Measurements from ENCODE around the gene SOCS2. TPM values are rescaled to one million over a fixed set of nuclear protein-coding genes. Genes with fewer than 3 reads are reported as not detected.

The SOCS2 gene
- total RNA-seq, 1 donor = 37.6 TPM

DNA sequence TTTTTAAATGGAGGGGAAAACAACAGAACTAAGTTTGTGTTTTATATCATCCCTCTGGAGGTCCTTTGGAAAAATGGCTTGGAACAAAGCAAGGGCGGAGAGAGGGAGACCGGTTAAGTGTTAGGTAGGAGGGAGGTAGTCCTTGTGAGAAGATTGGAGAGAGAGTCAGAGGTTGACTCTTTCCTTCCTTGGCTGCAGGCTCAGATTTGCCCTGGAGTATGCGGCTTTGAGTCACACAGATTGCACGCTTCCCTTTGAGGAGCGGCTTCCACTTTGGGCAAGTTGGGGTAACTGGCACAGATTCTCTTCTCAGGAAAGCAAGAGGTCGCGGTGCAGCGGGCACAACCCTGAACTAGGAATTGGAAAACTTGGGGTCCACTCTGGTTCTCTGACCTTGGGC, 9.9 kb downstream of the SOCS2 start:
- TF ChIP-seq, protein P1, sequence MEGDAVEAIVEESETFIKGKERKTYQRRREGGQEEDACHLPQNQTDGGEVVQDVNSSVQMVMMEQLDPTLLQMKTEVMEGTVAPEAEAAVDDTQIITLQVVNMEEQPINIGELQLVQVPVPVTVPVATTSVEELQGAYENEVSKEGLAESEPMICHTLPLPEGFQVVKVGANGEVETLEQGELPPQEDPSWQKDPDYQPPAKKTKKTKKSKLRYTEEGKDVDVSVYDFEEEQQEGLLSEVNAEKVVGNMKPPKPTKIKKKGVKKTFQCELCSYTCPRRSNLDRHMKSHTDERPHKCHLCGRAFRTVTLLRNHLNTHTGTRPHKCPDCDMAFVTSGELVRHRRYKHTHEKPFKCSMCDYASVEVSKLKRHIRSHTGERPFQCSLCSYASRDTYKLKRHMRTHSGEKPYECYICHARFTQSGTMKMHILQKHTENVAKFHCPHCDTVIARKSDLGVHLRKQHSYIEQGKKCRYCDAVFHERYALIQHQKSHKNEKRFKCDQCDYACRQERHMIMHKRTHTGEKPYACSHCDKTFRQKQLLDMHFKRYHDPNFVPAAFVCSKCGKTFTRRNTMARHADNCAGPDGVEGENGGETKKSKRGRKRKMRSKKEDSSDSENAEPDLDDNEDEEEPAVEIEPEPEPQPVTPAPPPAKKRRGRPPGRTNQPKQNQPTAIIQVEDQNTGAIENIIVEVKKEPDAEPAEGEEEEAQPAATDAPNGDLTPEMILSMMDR (IDR thresholded peaks at IDR 0.05; ENCODE audit: insufficient read depth, low read depth, low read length) = no peak
- H3K4me3 ChIP-seq (ENCODE audit: low read depth, low read length) = no peak overlapping the region
- DNase-seq (ENCODE audit: low read depth) = no peak

DNA sequence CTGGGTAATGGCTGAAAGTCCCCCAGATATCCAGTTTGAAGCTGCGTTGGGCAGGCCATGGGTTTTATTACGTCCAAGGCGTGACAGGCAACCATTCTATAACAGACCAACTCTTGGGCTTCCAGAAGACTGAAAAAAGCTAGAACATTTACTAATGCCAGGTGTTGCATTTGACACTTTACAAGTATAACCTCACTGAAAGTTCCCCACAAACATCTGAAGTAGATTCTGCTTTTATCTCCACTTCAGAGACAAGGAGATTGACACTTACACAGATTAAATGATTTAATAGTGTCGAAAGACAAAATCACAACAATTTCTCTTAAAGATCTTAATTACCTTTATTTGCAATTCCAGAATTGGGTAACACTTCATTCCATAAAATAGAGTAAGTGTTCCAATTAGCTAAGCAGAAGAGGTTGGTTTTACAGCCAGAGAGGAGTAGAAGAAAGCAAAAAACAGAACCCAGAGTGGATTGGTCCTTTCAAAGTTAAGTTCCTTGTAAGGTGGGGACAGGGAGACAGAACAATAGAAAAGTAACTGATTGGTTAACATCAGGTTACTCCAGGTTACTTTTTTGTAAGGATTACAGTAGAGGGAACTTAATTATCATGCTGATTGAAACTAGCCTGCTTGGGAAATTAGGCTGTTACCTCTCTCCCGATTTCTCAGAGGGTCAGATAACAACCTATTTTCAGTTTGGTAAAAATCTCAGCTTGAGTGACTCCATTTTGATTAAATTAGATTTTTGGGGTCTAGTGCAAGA, 11.3 kb downstream of the SOCS2 start:
- TF ChIP-seq, protein P1 (IDR thresholded peaks at IDR 0.05; ENCODE audit: insufficient read depth, low read depth, low read length) = no peak
- no peak for DNase-seq (ENCODE audit: low read depth)
- H3K4me3 ChIP-seq (ENCODE audit: low read depth, low read length) = no peak overlapping the region

DNA sequence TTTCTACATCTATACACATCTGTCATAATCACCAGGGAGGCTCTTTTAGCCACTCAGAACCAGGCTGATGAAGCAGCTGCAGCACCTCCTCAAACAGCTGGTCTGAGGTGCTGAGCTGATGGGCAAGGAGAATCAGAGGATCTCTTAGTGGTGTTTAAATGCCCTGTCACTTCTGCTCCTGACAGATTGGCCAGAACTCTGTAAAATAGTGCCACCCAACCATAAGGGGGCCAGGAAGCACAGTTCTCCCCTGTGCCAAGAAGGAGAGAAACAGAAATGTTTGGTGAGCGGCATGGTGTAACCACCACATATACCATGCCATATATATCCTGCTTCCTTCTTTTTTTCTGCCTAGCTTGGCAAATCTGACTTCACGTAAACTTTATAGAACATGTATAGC, 12.8 kb downstream of the SOCS2 start:
- H3K4me3 ChIP-seq (ENCODE audit: low read depth, low read length) = no peak overlapping the region
- no peak for DNase-seq (ENCODE audit: low read depth)
- TF ChIP-seq, protein P1 (IDR thresholded peaks at IDR 0.05; ENCODE audit: insufficient read depth, low read depth, low read length) = no peak

DNA sequence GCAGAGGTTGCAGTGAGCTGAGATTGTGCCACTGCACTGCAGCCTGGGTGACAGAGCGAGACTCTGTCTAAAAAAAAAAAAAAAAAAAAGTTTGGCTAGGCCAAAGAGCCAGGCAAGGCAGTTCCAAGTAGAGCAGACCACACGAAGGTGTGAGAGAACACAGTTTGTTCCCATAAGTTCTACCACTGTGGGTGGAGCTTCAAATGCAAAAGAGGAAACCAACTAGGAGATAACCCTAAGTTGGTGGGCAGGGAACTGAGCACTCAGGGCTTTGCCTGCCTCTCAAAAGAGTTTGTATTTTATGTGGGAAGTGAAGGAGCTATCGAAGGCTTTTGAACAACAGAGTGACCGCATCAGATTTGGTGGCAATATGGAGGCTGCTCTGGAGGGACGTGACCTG, 15.1 kb downstream of the SOCS2 start:
- no peak for DNase-seq (ENCODE audit: low read depth)
- TF ChIP-seq, protein P1 (IDR thresholded peaks at IDR 0.05; ENCODE audit: insufficient read depth, low read depth, low read length) = no peak
- no peak overlapping the region for H3K4me3 ChIP-seq (ENCODE audit: low read depth, low read length)

DNA sequence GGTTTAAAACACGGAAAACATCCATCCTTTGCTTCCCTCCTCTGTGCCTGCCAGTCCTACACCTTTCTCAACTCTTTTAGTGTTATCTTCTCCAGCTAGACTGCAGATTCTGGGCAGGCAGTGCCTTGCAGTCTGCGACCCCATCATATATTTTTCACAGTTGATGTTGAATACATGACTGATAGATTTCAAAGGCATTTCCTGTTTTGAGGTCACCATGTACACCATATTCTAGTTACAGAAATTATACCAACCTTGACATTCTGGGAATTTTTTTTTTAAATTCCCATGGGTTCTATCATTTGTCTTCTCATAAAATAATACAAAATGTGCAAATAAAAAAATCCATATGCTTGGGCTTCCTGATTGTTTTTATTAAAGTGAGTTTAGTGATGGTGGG, 16.6 kb downstream of the SOCS2 start:
- no peak overlapping the region for H3K4me3 ChIP-seq (ENCODE audit: low read depth, low read length)
- TF ChIP-seq, protein P1 (IDR thresholded peaks at IDR 0.05; ENCODE audit: insufficient read depth, low read depth, low read length) = no peak

DNA sequence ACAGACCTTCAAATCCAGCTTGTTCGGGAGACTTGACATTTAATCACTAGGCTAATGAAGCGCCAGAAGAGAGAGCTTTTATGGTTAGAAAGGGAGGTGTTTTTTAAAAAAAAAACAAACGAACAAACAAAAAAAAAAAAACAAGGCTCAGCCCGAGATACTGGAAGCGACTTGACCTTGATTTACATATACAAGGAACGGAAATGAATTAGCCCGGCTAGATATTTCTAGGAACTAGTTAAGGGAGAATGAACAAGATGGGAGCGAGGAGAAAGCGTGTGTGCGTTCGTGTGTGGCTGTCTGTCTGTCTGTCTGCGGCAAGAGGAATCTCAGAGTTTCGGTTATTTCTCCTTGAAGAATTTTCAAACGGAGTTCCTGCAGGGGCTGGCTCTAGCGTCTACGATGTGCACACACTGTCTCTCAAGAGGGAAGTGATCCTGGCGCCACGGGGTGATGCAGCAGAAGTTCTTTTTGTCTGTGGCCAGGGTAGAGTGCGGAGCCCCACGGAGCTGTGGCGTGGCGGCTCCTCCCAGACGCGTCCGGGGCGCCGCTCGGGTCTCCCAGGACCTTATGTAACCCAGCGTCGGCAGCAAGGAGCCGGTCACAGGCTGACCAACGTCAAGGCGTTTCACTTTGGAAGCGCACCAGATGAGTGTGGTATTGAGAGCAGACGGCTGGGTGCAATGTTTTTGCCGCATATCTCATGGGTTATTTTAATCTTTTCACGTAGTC, 18.8 kb downstream of the SOCS2 start:
- H3K4me3 ChIP-seq (ENCODE audit: low read depth, low read length) = peak overlapping the region; percentile 52
- peak; percentile 96 for DNase-seq (ENCODE audit: low read depth)
- TF ChIP-seq, protein P1 (IDR thresholded peaks at IDR 0.05; ENCODE audit: insufficient read depth, low read depth, low read length) = no peak

More for the DNA sequence above, 16.6 kb downstream of the SOCS2 start:
- DNase-seq (ENCODE audit: low read depth) = no peak
